HepG2 (cell line): Measurements from ENCODE around the gene PTPN18. TPM values are rescaled to one million over a fixed set of nuclear protein-coding genes. Genes with fewer than 3 reads are reported as not detected.

Experiments
- ATAC-seq: fragments of 200-7000 bp; cut with Tn5 transposase; 3 replicates; pipeline ENCODE4 v1.9.1; 2020; ENCODE audit warnings: mild to moderate bottlenecking, moderate library complexity
- BruUV-seq: library from RNA; stranded (reverse); fragments of 400-500 nt; replicated peaks from 2 replicates; lab custom pipeline; 2021; lab: Mats Ljungman, UMichigan
- CTCF ChIA-PET: fragments of 300-600 bp; formaldehyde crosslinking; extraction: SDS; loops from one replicate; lab custom pipeline; 2021; ENCODE audit warnings: low total read pairs, inconsistent platforms, low intra/inter-chr PET ratio; lab: Yijun Ruan, JAX
- POLR2A ChIA-PET: fragments of 350-600 bp; sonication (Branson Sonifier 250); formaldehyde crosslinking; loops from one replicate; lab custom pipeline; 2020; ENCODE audit warnings: antibody characterized with exemption, inconsistent platforms; lab: Yijun Ruan, JAX
- DNase-seq: peaks from one replicate; pipeline ENCODE4 v3.0.0-alpha.2; 2015; ENCODE audit warnings: low spot score
- FAIRE-seq: peaks from 3 replicates; lab custom pipeline; 2011; peaks lifted over from hg19 to GRCh38; lab: Jason Lieb, UNC
- H2AFZ ChIP-seq: one replicate; pipeline ENCODE4 v1.6.1; 2011; ENCODE audit warnings: low read length, inconsistent platforms
- H3K27ac ChIP-seq: fragments of 300-600 bp; 3 replicates; pipeline ENCODE4 v1.8.0; 2011; ENCODE audit warnings: mixed run types, mild to moderate bottlenecking, mixed read lengths, low read length, inconsistent platforms; ENCODE audit not compliant: insufficient read depth; ENCODE audit errors: extremely low read length
- H3K27me3 ChIP-seq, 2 experiments: fragments of 200-600 bp in 1 of 2; 2 replicates in 1 of 2; 3 replicates in 1 of 2; pipeline versions ENCODE4 v1.6.0 to v1.8.0; 2011; ENCODE audit warnings: low read length in 2 of 2, mild to moderate bottlenecking in 2 of 2, moderate library complexity in 2 of 2, inconsistent platforms in 1 of 2; ENCODE audit not compliant: insufficient read depth in 2 of 2, control insufficient read depth in 1 of 2
- H3K36me3 ChIP-seq, 2 experiments: fragments of 200-600 bp in 1 of 2; replicated peaks in 1 of 2; 2 replicates in 1 of 2; 3 replicates in 1 of 2; pipeline versions ENCODE4 v1.5.1 to v1.8.0; 2011; ENCODE audit warnings: low read length in 2 of 2, inconsistent platforms in 1 of 2; ENCODE audit not compliant: insufficient read depth in 2 of 2, control insufficient read depth in 1 of 2
- H3K4me1 ChIP-seq: 2 replicates; pipeline ENCODE4 v1.5.1; 2012; ENCODE audit warnings: low read length, inconsistent platforms; ENCODE audit not compliant: insufficient read depth
- H3K4me2 ChIP-seq: 2 replicates; pipeline ENCODE4 v1.6.0; 2011; ENCODE audit warnings: low read depth, low read length, inconsistent platforms
- H3K4me3 ChIP-seq, 3 experiments: fragments of 200-600 bp in 1 of 3; sonication (generic), shearing (Covaris generic) in 1 of 3; replicated peaks in 1 of 3; 2 replicates each; pipeline ENCODE4 v1.5.1; 2011 to 2016; ENCODE audit warnings: low read length in 3 of 3, inconsistent platforms in 2 of 3, low read depth in 2 of 3, mild to moderate bottlenecking in 2 of 3, control low read depth in 1 of 3, mixed read lengths in 1 of 3; ENCODE audit not compliant: insufficient read depth in 1 of 3
- H3K79me2 ChIP-seq: one replicate; pipeline ENCODE4 v1.6.1; 2011; ENCODE audit warnings: low read length, inconsistent platforms; ENCODE audit not compliant: insufficient read depth
- H3K9ac ChIP-seq: 2 replicates; pipeline ENCODE4 v1.6.0; 2011; ENCODE audit warnings: mild to moderate bottlenecking, low read depth, low read length, inconsistent platforms; ENCODE audit not compliant: insufficient read depth
- H3K9me3 ChIP-seq: 2 replicates; pipeline ENCODE4 v1.5.1; 2012; ENCODE audit warnings: mild to moderate bottlenecking, low read length
- H4K20me1 ChIP-seq: 2 replicates; pipeline ENCODE4 v1.6.0; 2011; ENCODE audit warnings: inconsistent platforms, mild to moderate bottlenecking, low read length, moderate library complexity; ENCODE audit not compliant: insufficient read depth
- ARID5B ChIP-seq: IDR thresholded peaks from 2 replicates; pipeline ENCODE4 v1.4.0; 2020; ENCODE audit warnings: mild to moderate bottlenecking, missing genetic modification reagents
- ATF1 ChIP-seq: IDR thresholded peaks from 2 replicates; pipeline ENCODE4 v1.6.1; 2016; ENCODE audit warnings: mild to moderate bottlenecking, control low read depth
- CCAR2 ChIP-seq: fragments of 200-400 bp; formaldehyde crosslinking; optimal IDR thresholded peaks from 2 replicates; pipeline ENCODE3; 2018; ENCODE audit warnings: low read depth, mild to moderate bottlenecking, low read length, moderate library complexity
- FLYWCH1 ChIP-seq: sonication (generic); formaldehyde crosslinking; IDR thresholded peaks from 2 replicates; pipeline ENCODE4 v1.8.1; 2023; ENCODE audit warnings: mild to moderate bottlenecking, missing genetic modification reagents
- FOXC1 ChIP-seq: sonication (generic); formaldehyde crosslinking; IDR thresholded peaks from 2 replicates; pipeline ENCODE4 v1.8.0; 2022; ENCODE audit warnings: mild to moderate bottlenecking, missing genetic modification reagents, borderline replicate concordance
- HNRNPH1 ChIP-seq: fragments of 200-400 bp; formaldehyde crosslinking; optimal IDR thresholded peaks from 2 replicates; pipeline ENCODE3; 2017; ENCODE audit warnings: mild to moderate bottlenecking, low read depth, low read length
- JDP2 ChIP-seq: sonication (generic); formaldehyde crosslinking; IDR thresholded peaks from 2 replicates; pipeline ENCODE4 v1.8.1; 2022; ENCODE audit warnings: missing genetic modification reagents, borderline replicate concordance
- KLF6 ChIP-seq: IDR thresholded peaks from 2 replicates; pipeline ENCODE4 v1.8.0; 2016; ENCODE audit warnings: missing biosample characterization, missing genetic modification reagents
- NFYB ChIP-seq: sonication (generic); formaldehyde crosslinking; IDR thresholded peaks from 2 replicates; pipeline ENCODE4 v1.4.0; 2020; ENCODE audit warnings: missing genetic modification reagents
- NR2F6 ChIP-seq, 2 experiments: IDR thresholded peaks; 2 replicates each; pipeline ENCODE4 v1.6.1; 2016; ENCODE audit warnings: antibody characterized with exemption in 1 of 2, mild to moderate bottlenecking in 1 of 2
- PAF1 ChIP-seq: IDR thresholded peaks from 2 replicates; pipeline ENCODE4 v1.6.1; 2016; ENCODE audit warnings: missing genetic modification reagents, missing compliant biosample characterization
- REL ChIP-seq: sonication (generic); formaldehyde crosslinking; conservative IDR thresholded peaks from 2 replicates; pipeline ENCODE4 v1.8.0; 2022; ENCODE audit warnings: mild to moderate bottlenecking, missing genetic modification reagents, moderate library complexity
- SP1 ChIP-seq, 2 experiments: fragments of 450-650 bp in 1 of 2; sonication (generic) in 1 of 2; formaldehyde crosslinking in 1 of 2; IDR thresholded peaks; 2 replicates each; pipeline versions ENCODE4 v1.4.0 to v1.6.1; 2016 to 2020; ENCODE audit warnings: missing genetic modification reagents in 1 of 2
- ZBTB7A ChIP-seq: sonication (generic); formaldehyde crosslinking; IDR thresholded peaks from 2 replicates; pipeline ENCODE4 v1.8.0; 2022; ENCODE audit warnings: mild to moderate bottlenecking, missing genetic modification reagents
- ZBTB7B ChIP-seq: sonication (generic); formaldehyde crosslinking; IDR thresholded peaks from 2 replicates; pipeline ENCODE4 v1.4.0; 2020; ENCODE audit warnings: missing genetic modification reagents
- ZC3H13 ChIP-seq: sonication (generic); formaldehyde crosslinking; IDR thresholded peaks from 2 replicates; pipeline ENCODE4 v1.8.1; 2023; ENCODE audit warnings: mild to moderate bottlenecking, missing genetic modification reagents, moderate library complexity
- ZMYM4 ChIP-seq: sonication (generic); formaldehyde crosslinking; IDR thresholded peaks from 2 replicates; pipeline ENCODE4 v1.8.1; 2023; ENCODE audit warnings: mild to moderate bottlenecking, missing genetic modification reagents
- ZNF225 ChIP-seq: sonication (generic); formaldehyde crosslinking; IDR thresholded peaks from 2 replicates; pipeline ENCODE4 v1.4.0; 2020; ENCODE audit warnings: mild to moderate bottlenecking, missing genetic modification reagents
- ZNF562 ChIP-seq: sonication (generic); formaldehyde crosslinking; IDR thresholded peaks from 2 replicates; pipeline ENCODE4 v1.8.0; 2022; ENCODE audit warnings: missing genetic modification reagents, borderline replicate concordance
- ZNF615 ChIP-seq: sonication (generic); formaldehyde crosslinking; IDR thresholded peaks from 2 replicates; pipeline ENCODE4 v1.5.0; 2020; ENCODE audit warnings: mild to moderate bottlenecking, missing genetic modification reagents, borderline replicate concordance
- ZNF737 ChIP-seq: sonication (generic); formaldehyde crosslinking; IDR thresholded peaks from 2 replicates; pipeline ENCODE4 v1.5.0; 2020; ENCODE audit warnings: missing genetic modification reagents, mild to moderate bottlenecking, borderline replicate concordance
- ZNF777 ChIP-seq: sonication (generic); formaldehyde crosslinking; IDR thresholded peaks from 2 replicates; pipeline ENCODE4 v1.4.0; 2020; ENCODE audit warnings: missing genetic modification reagents
- WGBS: methylation state at CpG from one replicate; pipeline ENCODE4 v1.1.6; 2017; ENCODE audit warnings: low lambda C conversion rate; 5-methylcytosine and 5-hydroxymethylcytosine counted together
- in situ Hi-C: cut with HindIII; loops from 2 replicates; pipeline ENCODE4 v1.10.0; 2017; ENCODE audit warnings: low pct_unique_long_range_greater_than_20kb; ENCODE audit not compliant: extremely low pct_ligation_motif_present
- intact Hi-C: fragments of 100-400 bp; cut with micrococcal nuclease; formaldehyde crosslinking; loops from one replicate; pipeline ENCODE4 v1.10.0; 2022; ENCODE audit not compliant: unreplicated experiment
- polyA plus RNA-seq, 8 experiments: library from polyadenylated mRNA; depleted of rRNA in 3 of 8; stranded (reverse) in 7 of 8; unstranded in 1 of 8; fragments of >200 nt; fragmentation: Illumina TruSeq in 4 of 8; extraction: Trizol in 4 of 8; gene quantifications; 2 replicates each; pipeline versions ENCODE4 v1.2.1 to v1.2.3, GENCODE V29; 2011 to 2016; ENCODE audit warnings: low read depth in 4 of 8, missing spikeins in 1 of 8, mixed read lengths in 1 of 8; ENCODE audit not compliant: insufficient read depth in 1 of 8
- total RNA-seq, 5 experiments: library from RNA; depleted of rRNA; stranded (reverse); fragments of >200 nt; fragmentation: Illumina TruSeq; extraction: Trizol; gene quantifications; 2 replicates each; pipeline ENCODE4 v1.2.3, GENCODE V29; 2016; ENCODE audit warnings: low read depth in 1 of 5

The PTPN18 gene
- total and polyA plus RNA-seq, 2 of the 13 experiments (the other 11 are each of a cell fraction or from before 2014, with no cell fraction given): 14.8 to 39.6 TPM

DNA sequence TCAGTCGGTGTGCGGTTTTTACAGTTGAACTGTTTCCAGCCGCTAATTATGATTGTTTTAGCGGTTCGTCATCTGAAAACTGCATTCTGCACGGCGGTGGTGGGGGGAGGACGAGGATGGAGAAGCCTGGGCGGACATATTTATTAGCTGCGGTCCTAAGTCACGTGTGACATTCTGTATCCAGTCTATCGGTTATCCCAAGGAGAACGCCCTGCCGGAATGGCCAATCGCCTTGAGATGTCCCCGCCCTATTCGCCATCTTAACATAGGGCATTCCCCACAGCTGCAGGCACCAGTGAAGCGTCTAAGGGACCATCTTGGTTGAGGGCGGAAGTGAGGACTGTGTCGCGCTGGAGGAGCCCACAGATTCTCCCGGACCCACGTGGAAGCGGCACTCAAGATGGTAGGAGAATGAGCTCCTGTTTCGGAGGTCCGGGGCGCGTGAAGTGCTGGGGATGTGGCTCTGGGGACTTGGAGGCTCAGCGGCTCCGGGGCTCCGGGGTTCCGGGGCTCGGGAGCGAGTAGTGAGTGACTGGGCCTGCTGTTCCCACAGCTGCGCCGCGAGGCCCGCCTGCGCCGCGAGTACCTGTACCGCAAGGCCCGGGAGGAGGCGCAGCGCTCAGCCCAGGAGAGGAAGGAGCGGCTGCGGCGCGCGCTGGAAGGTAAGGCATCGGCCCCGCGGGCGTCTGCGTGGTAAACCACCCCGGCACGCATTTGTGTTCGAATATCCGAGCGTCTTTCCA lies 13.2 kb upstream of the PTPN18 start, which contains the start of gene IMP4:
Gene IMP4 (plus strand): TSS at position 365 of the 743 bp plus-strand sequence. CDS start 36 bp downstream, at position 401.
- 0% methylated on average over 31 of the region's 60 CpGs for WGBS
- no peak for TF ChIP-seq PAF1 (CRISPR knock-in tag)
- TF ChIP-seq ZBTB7A: 0 out of 2 replicates have a peak, but pooled peaks have one; percentile 23
- no peak; the same call in 1 of the 2 replicates for TF ChIP-seq ZNF777 (CRISPR knock-in tag)
- no peak for TF ChIP-seq CCAR2
- no peak for TF ChIP-seq FLYWCH1 (CRISPR knock-in tag)
- TF ChIP-seq JDP2 (CRISPR knock-in tag): no peak
- no peak for TF ChIP-seq ZBTB7B
- peak; percentile 89; the same call in 1 of the 2 replicates for TF ChIP-seq ZNF225
- peak; percentile 86 for TF ChIP-seq NFYB (CRISPR knock-in tag)
- no peak for TF ChIP-seq NR2F6 (IDR thresholded peaks at IDR 0.05)
- TF ChIP-seq NR2F6 (CRISPR knock-in tag; IDR thresholded peaks at IDR 0.05): 0 out of 2 replicates have a peak, but pooled peaks have one; percentile 2
- TF ChIP-seq ZNF562 (CRISPR knock-in tag): no peak
- peak; percentile 92 for TF ChIP-seq ZMYM4 (CRISPR knock-in tag)
- peak; percentile 43 for TF ChIP-seq ATF1 (CRISPR knock-in tag)
- peak; percentile 81 for TF ChIP-seq KLF6 (CRISPR knock-in tag)
- TF ChIP-seq HNRNPH1: peak; percentile 25
- TF ChIP-seq ZNF615: 0 out of 2 replicates have a peak, but pooled peaks have one; percentile 2
- TF ChIP-seq REL (CRISPR knock-in tag): no peak
- TF ChIP-seq ARID5B: peak; percentile 54
- TF ChIP-seq SP1 (IDR thresholded peaks at IDR 0.05): no peak
- TF ChIP-seq SP1 (CRISPR knock-in tag; IDR thresholded peaks at IDR 0.05): peak; percentile 79
- TF ChIP-seq ZC3H13: peak; percentile 54; the same call in 1 of the 2 replicates
- TF ChIP-seq FOXC1: no peak; the same call in 1 of the 2 replicates
- 0 out of 2 replicates have a peak, but pooled peaks have one; percentile 25 for TF ChIP-seq ZNF737 (CRISPR knock-in tag)

More for the DNA sequence above, 13.2 kb upstream of the PTPN18 start, which contains the start of gene IMP4:
- ATAC-seq: peak; percentile 93
- H3K4me1 ChIP-seq: peaks cover 28% of the 10 kb centered on the region
- intact Hi-C loops (loop anchor here (1.0 to 5.0 kb wide), 2 partner anchors 13 to 750 kb away; partner anchors contain the start of gene FAM168B), in situ Hi-C loops (no loop called here)
- peaks cover 26 to 41% of the 10 kb centered on the region in 2 experiments for H3K36me3 ChIP-seq
- H3K9ac ChIP-seq: peak within 1 kb of the TSS; percentile 83
- POLR2A ChIA-PET: interaction anchor here (0.6 to 4.6 kb wide), 11 partner anchors 8 to 750 kb away, joined by 3 to 120 read pairs (median 7); partner anchors contain the start of genes MZT2B, PTPN18 and SMPD4
- BruUV-seq: no TSS peak
- peak; percentile 96 for FAIRE-seq
- H3K9me3 ChIP-seq: no peaks in the 10 kb centered on the region
- peak within 1 kb of the TSS; percentile 80 for H3K27ac ChIP-seq
- CTCF ChIA-PET: no interaction called here
- H3K4me2 ChIP-seq: peak within 1 kb of the TSS; percentile 89
- no peaks in the 10 kb centered on the region; the same call in 1 of the 2 replicates for H4K20me1 ChIP-seq
- peak within 1 kb of the TSS; percentile 93 for H2AFZ ChIP-seq
- peak within 1 kb of the TSS; percentile 78 to 99 (median 94) for H3K4me3 ChIP-seq
- peaks cover 23% of the 10 kb centered on the region for H3K79me2 ChIP-seq
- peak; percentile 100 for DNase-seq
- peaks cover 0 to 4% of the 10 kb centered on the region in 2 experiments; a peak in 1 of 5 replicates for H3K27me3 ChIP-seq
